Neural cell (in vitro differentiated cells): ENCODE measurements around the gene FAM171A1. TPM values are rescaled to one million over a fixed set of nuclear protein-coding genes. Genes with fewer than 3 reads are reported as not detected.

ENCODE experiments used
- H2AFZ ChIP-seq: fragments of 200-600, 300-800 bp; sonication (generic), shearing (Covaris generic); 2 replicates; pipeline ENCODE4 v1.6.0; 2014; ENCODE audit warnings: low read depth, mild to moderate bottlenecking, antibody characterized with exemption, low read length, moderate library complexity
- H3F3A ChIP-seq: fragments of 200-600 bp; shearing (Covaris generic); 2 replicates; pipeline ENCODE4 v1.6.1; 2016; ENCODE audit warnings: mild to moderate bottlenecking, moderate library complexity, mixed read lengths, antibody characterized with exemption, low read length; ENCODE audit not compliant: insufficient read depth, poor library complexity, severe bottlenecking
- H3K27ac ChIP-seq: fragments of 200-600, 300-800 bp; sonication (generic), shearing (Covaris generic); 2 replicates; pipeline ENCODE4 v1.5.1; 2014; ENCODE audit warnings: mild to moderate bottlenecking, low read length, moderate library complexity
- H3K27me3 ChIP-seq: fragments of 300-800, 200-600 bp; sonication (generic), shearing (Covaris generic); 2 replicates; pipeline ENCODE4 v1.6.0; 2014; ENCODE audit warnings: mild to moderate bottlenecking, low read depth, low read length, moderate library complexity; ENCODE audit not compliant: insufficient read depth
- H3K36me3 ChIP-seq: fragments of 300-800, 200-600 bp; sonication (generic), shearing (Covaris generic); 2 replicates; pipeline ENCODE4 v1.5.1; 2014; ENCODE audit warnings: mild to moderate bottlenecking, antibody characterized with exemption, low read length, moderate library complexity; ENCODE audit not compliant: insufficient read depth
- H3K4me2 ChIP-seq: fragments of 300-800, 200-600 bp; sonication (generic), shearing (Covaris generic); 2 replicates; pipeline ENCODE4 v1.6.0; 2014; ENCODE audit warnings: mild to moderate bottlenecking, low read length
- H3K4me3 ChIP-seq: fragments of 300-800, 200-600 bp; sonication (generic), shearing (Covaris generic); 2 replicates; pipeline ENCODE4 v1.5.1; 2014; ENCODE audit warnings: mild to moderate bottlenecking, low read length, moderate library complexity
- H3K79me2 ChIP-seq: fragments of 200-600 bp; shearing (Covaris generic); replicated peaks from 2 replicates; pipeline ENCODE4 v1.6.0; 2014; ENCODE audit warnings: mild to moderate bottlenecking, low read length, moderate library complexity; ENCODE audit not compliant: insufficient read depth
- H3K9ac ChIP-seq: fragments of 300-800, 200-600 bp; sonication (generic), shearing (Covaris generic); 2 replicates; pipeline ENCODE4 v1.6.1; 2016; ENCODE audit warnings: mild to moderate bottlenecking, low read length, mixed read lengths
- H3K9me2 ChIP-seq: fragments of 200-600 bp; shearing (Covaris generic); 2 replicates; pipeline ENCODE4 v1.6.1; 2016; ENCODE audit warnings: mild to moderate bottlenecking, low read length, mixed read lengths; ENCODE audit not compliant: insufficient read depth
- H3K9me3 ChIP-seq: fragments of 200-600, 300-800 bp; sonication (generic), shearing (Covaris generic); 2 replicates; pipeline ENCODE4 v1.6.1; 2016; ENCODE audit warnings: mild to moderate bottlenecking, mixed run types, low read length, moderate library complexity, mixed read lengths
- H4K20me1 ChIP-seq: fragments of 200-600 bp; shearing (Covaris generic); 2 replicates; pipeline ENCODE4 v1.6.1; 2016; ENCODE audit warnings: mild to moderate bottlenecking, mixed run types; ENCODE audit not compliant: insufficient read depth
- EP300 ChIP-seq: fragments of 450-650 bp; conservative IDR thresholded peaks from 2 replicates; pipeline ENCODE4 v1.6.1; 2014; ENCODE audit warnings: antibody characterized with exemption, mild to moderate bottlenecking, moderate library complexity; ENCODE audit not compliant: poor library complexity, severe bottlenecking
- EZH2 ChIP-seq: fragments of 200-600, 300-800 bp; shearing (Covaris generic), sonication (generic); IDR thresholded peaks from 2 replicates; pipeline ENCODE4 v1.6.1; 2014; ENCODE audit warnings: antibody characterized with exemption, low read length, borderline replicate concordance, mild to moderate bottlenecking; ENCODE audit not compliant: insufficient read depth, poor library complexity, severe bottlenecking
- MXI1 ChIP-seq: fragments of 450-650 bp; conservative IDR thresholded peaks from 2 replicates; pipeline ENCODE4 v1.6.1; 2014; ENCODE audit warnings: antibody characterized with exemption, mild to moderate bottlenecking; ENCODE audit not compliant: poor library complexity, severe bottlenecking
- POLR2AphosphoS5 ChIP-seq: IDR thresholded peaks from 2 replicates; pipeline ENCODE4 v1.6.1; 2012
- RAD21 ChIP-seq: fragments of 450-650 bp; conservative IDR thresholded peaks from 2 replicates; pipeline ENCODE4 v1.6.1; 2014; ENCODE audit warnings: antibody characterized with exemption, mild to moderate bottlenecking, moderate library complexity
- SMC3 ChIP-seq: fragments of 450-650 bp; conservative IDR thresholded peaks from 2 replicates; pipeline ENCODE4 v1.6.1; 2014; ENCODE audit warnings: antibody characterized with exemption, mild to moderate bottlenecking, moderate library complexity; ENCODE audit not compliant: poor library complexity
- TAF1 ChIP-seq: IDR thresholded peaks from 2 replicates; pipeline ENCODE4 v1.6.1; 2012; ENCODE audit warnings: low read depth
- polyA plus RNA-seq: library from polyadenylated mRNA; depleted of rRNA; stranded (reverse); fragments of >200 nt; gene quantifications from 2 replicates; pipeline ENCODE4 v1.2.3, GENCODE V29; 2014
- TF ChIP-seq, protein P1 (sequence below): IDR thresholded peaks from 2 replicates; pipeline ENCODE4 v1.6.1; 2012; ENCODE audit warnings: borderline replicate concordance
- TF ChIP-seq, protein P2 (sequence below): fragments of 450-650 bp; IDR thresholded peaks from 2 replicates; pipeline ENCODE4 v1.5.1; 2014; ENCODE audit warnings: antibody characterized with exemption, mild to moderate bottlenecking, moderate library complexity; ENCODE audit not compliant: poor library complexity, severe bottlenecking

The FAM171A1 gene
- polyA plus RNA-seq, 1 donor from 2014 or later = 28.8 TPM

- no peaks in the 10 kb centered on the region for H3F3A ChIP-seq
- H3K9ac ChIP-seq = no peak overlapping the region
- no peaks in the 10 kb centered on the region for H3K9me2 ChIP-seq
- H3K27me3 ChIP-seq = no peaks in the 10 kb centered on the region
- TF ChIP-seq EP300 (no peak), MXI1 (no peak), SMC3 (no peak), TAF1 (no peak), RAD21 (no peak), EZH2 (no peak), POLR2AphosphoS5 (no peak)
- TF ChIP-seq, protein P1, sequence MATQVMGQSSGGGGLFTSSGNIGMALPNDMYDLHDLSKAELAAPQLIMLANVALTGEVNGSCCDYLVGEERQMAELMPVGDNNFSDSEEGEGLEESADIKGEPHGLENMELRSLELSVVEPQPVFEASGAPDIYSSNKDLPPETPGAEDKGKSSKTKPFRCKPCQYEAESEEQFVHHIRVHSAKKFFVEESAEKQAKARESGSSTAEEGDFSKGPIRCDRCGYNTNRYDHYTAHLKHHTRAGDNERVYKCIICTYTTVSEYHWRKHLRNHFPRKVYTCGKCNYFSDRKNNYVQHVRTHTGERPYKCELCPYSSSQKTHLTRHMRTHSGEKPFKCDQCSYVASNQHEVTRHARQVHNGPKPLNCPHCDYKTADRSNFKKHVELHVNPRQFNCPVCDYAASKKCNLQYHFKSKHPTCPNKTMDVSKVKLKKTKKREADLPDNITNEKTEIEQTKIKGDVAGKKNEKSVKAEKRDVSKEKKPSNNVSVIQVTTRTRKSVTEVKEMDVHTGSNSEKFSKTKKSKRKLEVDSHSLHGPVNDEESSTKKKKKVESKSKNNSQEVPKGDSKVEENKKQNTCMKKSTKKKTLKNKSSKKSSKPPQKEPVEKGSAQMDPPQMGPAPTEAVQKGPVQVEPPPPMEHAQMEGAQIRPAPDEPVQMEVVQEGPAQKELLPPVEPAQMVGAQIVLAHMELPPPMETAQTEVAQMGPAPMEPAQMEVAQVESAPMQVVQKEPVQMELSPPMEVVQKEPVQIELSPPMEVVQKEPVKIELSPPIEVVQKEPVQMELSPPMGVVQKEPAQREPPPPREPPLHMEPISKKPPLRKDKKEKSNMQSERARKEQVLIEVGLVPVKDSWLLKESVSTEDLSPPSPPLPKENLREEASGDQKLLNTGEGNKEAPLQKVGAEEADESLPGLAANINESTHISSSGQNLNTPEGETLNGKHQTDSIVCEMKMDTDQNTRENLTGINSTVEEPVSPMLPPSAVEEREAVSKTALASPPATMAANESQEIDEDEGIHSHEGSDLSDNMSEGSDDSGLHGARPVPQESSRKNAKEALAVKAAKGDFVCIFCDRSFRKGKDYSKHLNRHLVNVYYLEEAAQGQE = no peak
- TF ChIP-seq, protein P2, sequence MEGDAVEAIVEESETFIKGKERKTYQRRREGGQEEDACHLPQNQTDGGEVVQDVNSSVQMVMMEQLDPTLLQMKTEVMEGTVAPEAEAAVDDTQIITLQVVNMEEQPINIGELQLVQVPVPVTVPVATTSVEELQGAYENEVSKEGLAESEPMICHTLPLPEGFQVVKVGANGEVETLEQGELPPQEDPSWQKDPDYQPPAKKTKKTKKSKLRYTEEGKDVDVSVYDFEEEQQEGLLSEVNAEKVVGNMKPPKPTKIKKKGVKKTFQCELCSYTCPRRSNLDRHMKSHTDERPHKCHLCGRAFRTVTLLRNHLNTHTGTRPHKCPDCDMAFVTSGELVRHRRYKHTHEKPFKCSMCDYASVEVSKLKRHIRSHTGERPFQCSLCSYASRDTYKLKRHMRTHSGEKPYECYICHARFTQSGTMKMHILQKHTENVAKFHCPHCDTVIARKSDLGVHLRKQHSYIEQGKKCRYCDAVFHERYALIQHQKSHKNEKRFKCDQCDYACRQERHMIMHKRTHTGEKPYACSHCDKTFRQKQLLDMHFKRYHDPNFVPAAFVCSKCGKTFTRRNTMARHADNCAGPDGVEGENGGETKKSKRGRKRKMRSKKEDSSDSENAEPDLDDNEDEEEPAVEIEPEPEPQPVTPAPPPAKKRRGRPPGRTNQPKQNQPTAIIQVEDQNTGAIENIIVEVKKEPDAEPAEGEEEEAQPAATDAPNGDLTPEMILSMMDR = no peak
- no peaks in the 10 kb centered on the region for H3K36me3 ChIP-seq
- no peak overlapping the region for H2AFZ ChIP-seq
- no peak overlapping the region for H3K27ac ChIP-seq
- no peaks in the 10 kb centered on the region for H3K9me3 ChIP-seq
- no peak overlapping the region for H3K4me3 ChIP-seq
- H3K79me2 ChIP-seq = peaks cover 22% of the 10 kb centered on the region
- H3K4me2 ChIP-seq = no peak overlapping the region
- no peaks in the 10 kb centered on the region for H4K20me1 ChIP-seq
Observed at GRCh38 chr10:15331461-15331860, 39.6 kb downstream of the FAM171A1 start.

- H3K36me3 ChIP-seq = no peaks in the 10 kb centered on the region
- no peak overlapping the region for H3K4me2 ChIP-seq
- H3K9ac ChIP-seq = no peak overlapping the region
- TF ChIP-seq, protein P1 = no peak
- TF ChIP-seq MXI1 (no peak), TAF1 (no peak)
- peaks cover 15% of the 10 kb centered on the region for H3K79me2 ChIP-seq
- no peaks in the 10 kb centered on the region for H4K20me1 ChIP-seq
- H3K9me2 ChIP-seq = no peaks in the 10 kb centered on the region
- no peaks in the 10 kb centered on the region for H3F3A ChIP-seq
- H3K4me3 ChIP-seq = no peak overlapping the region
- H3K27me3 ChIP-seq = no peaks in the 10 kb centered on the region
- no peak overlapping the region for H2AFZ ChIP-seq
- H3K9me3 ChIP-seq = no peaks in the 10 kb centered on the region
- no peak overlapping the region for H3K27ac ChIP-seq
Observed at GRCh38 chr10:15329437-15329836, 41.7 kb downstream of the FAM171A1 start.
